Cardiac muscle cell (in vitro differentiated cells and primary cell): Measurements from ENCODE around the gene TRMT13. TPM values are rescaled to one million over a fixed set of nuclear protein-coding genes. Genes with fewer than 3 reads are reported as not detected.
A peak's percentile ranks its signal among the peaks of the same experiment; 100 is the strongest.

Source experiments
- DNase-seq, 2 donors: peaks; one replicate each; pipeline versions ENCODE4 v3.0.0 to v3.0.0-alpha.2; 2010 to 2017; ENCODE audit warnings: low read depth in 1 of 2, low spot score in 1 of 2
- H3K27ac ChIP-seq: fragments of 200-600 bp; sonication (generic); 2 replicates; pipeline ENCODE4 v1.5.1; 2016
- H3K27me3 ChIP-seq: fragments of 200-600 bp; sonication (generic); 2 replicates; pipeline ENCODE4 v1.6.0; 2016; ENCODE audit warnings: control low read depth
- H3K36me3 ChIP-seq: fragments of 200-600 bp; sonication (generic); 2 replicates; pipeline ENCODE4 v1.5.1; 2016; ENCODE audit warnings: control low read depth
- H3K4me1 ChIP-seq: fragments of 200-600 bp; sonication (generic); 2 replicates; pipeline ENCODE4 v1.8.1; 2017; ENCODE audit warnings: low read depth, mild to moderate bottlenecking, mixed run types
- H3K4me3 ChIP-seq: fragments of 200-600 bp; sonication (generic); 2 replicates; pipeline ENCODE4 v1.5.1; 2016; ENCODE audit warnings: mild to moderate bottlenecking
- H3K9me3 ChIP-seq: fragments of 200-600 bp; sonication (generic); 2 replicates; pipeline ENCODE4 v1.5.1; 2017; ENCODE audit warnings: low read depth, mild to moderate bottlenecking, control low read depth
- CTCF ChIP-seq: IDR thresholded peaks from 2 replicates; pipeline ENCODE4 v1.5.1; 2012; ENCODE audit warnings: low read depth, mild to moderate bottlenecking, low read length
- polyA plus RNA-seq: library from polyadenylated mRNA; unstranded; fragments of >200 nt; fragmentation: Nextera tagmentation; extraction: Ambion mirVana; gene quantifications from 2 replicates; pipeline ENCODE4 v1.2.1, GENCODE V29; 2016
- total RNA-seq: library from RNA; depleted of rRNA; stranded (reverse); fragments of >200 nt; gene quantifications from 2 replicates; pipeline ENCODE4 v1.2.3, GENCODE V29; 2016

Gene TRMT13, protein sequence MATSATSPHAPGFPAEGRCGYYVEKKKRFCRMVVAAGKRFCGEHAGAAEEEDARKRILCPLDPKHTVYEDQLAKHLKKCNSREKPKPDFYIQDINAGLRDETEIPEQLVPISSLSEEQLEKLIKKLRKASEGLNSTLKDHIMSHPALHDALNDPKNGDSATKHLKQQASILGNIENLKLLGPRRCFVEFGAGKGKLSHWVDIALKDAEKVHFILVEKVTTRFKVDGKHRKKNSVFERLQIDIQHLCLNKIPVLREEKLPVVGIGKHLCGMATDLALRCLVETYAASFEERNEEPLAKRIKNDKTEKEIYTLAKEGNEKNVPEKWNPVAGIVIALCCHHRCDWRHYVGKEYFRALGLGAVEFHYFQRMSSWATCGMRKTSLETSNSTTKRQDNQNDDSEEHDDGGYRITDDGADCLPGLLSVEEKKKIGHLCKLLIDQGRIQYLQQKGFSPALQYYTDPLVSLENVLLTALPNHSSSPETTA
- total RNA-seq (13.9 and 15.0 TPM in 2 replicates), polyA plus RNA-seq (15.8 and 25.2 TPM in 2 replicates)

DNA sequence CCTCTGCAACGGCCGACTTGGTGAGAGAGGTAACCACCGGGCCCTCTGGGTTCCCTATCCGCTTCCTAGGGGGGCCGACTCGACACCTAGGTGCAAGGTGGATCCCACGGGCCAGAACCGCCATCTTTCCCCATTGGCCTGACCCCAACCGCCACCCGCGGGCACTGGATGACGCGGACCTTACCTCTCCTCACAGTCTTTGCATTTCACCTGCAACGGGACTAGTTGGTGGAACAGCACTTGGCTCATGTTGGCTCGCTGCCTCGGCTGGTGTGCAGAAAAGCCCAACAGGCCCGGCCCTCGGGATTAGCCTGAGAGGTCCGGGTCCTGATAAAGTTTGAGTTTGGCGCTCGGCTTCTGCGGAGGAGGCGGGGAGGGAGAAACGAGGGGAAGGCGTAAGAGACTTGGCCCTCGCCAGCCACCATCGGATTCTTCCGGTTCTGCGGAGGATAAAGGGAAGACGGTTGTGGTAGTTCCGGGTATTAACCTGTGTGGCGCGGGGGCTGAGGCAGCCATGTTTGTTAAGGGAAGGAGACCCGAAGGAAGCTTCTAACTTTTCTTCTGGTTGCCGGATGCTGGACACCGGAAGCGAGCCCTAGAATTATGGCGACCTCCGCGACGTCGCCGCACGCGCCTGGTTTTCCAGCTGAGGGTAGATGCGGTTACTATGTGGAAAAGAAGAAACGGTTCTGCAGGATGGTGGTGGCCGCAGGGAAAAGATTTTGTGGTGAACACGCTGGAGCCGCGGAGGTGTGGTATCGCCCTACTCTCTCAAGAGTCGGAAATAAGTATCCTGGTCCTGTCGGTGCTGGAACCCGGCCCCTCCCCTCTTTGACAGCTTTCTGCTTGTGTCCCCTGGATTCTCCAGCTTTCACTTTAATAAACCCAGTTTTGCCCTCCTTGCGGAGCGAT, at the start of gene TRMT13, which contains the start of gene SASS6:
TRMT13 (plus strand) TSS at position 598 of the 912 bp plus-strand sequence; CDS start at position 604, 6 bp downstream.
SASS6 (minus strand) TSS at position 365 of the 912 bp plus-strand sequence; CDS start at position 249, 116 bp downstream.
- Histone ChIP-seq H3K9me3 (no peaks in the 10 kb centered on the region), H3K27ac (peak within 1 kb of the TSS; percentile 80), H3K36me3 (peaks cover 11% of the 10 kb centered on the region), H3K4me1 (peaks cover 8% of the 10 kb centered on the region), H3K4me3 (peak within 1 kb of the TSS; percentile 78), H3K27me3 (no peaks in the 10 kb centered on the region)
- DNase-seq = peak; percentile 98 to 99
- TF ChIP-seq CTCF = no peak

DNA sequence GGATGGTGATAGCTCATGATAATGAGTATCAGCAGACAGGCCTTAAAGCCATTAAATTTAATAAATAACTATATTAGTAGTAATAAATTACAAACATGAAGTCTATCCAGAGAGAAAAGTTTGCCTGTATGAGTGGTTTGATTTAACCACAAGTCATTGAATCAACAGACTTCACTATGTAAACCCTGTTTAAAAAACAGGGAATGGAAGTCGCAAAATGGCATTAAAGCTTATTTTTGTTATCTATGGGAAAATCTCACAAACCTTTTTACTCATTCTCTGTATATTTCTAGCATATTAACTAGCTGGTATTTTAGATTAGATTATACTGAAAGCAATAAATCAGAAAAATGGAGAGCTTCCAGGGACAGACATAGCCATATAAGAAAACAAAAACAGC, 45.6 kb upstream of the TRMT13 start:
- DNase-seq = no peak
- Histone ChIP-seq H3K4me1 (no peaks in the 10 kb centered on the region), H3K27ac (no peak overlapping the region), H3K9me3 (no peaks in the 10 kb centered on the region), H3K4me3 (no peak overlapping the region), H3K27me3 (no peaks in the 10 kb centered on the region), H3K36me3 (peaks cover 13% of the 10 kb centered on the region)
- no peak for TF ChIP-seq CTCF

- H3K36me3 ChIP-seq = peaks cover 3% of the 10 kb centered on the region
- no peaks in the 10 kb centered on the region for H3K9me3 ChIP-seq
- no peak for DNase-seq
- no peak overlapping the region for H3K27ac ChIP-seq
- no peaks in the 10 kb centered on the region for H3K4me1 ChIP-seq
- no peaks in the 10 kb centered on the region for H3K27me3 ChIP-seq
- TF ChIP-seq CTCF = no peak
- no peak overlapping the region for H3K4me3 ChIP-seq
These were observed 43.9 kb upstream of the TRMT13 start for GRCh38 chr1:100089082-100089481.

DNA sequence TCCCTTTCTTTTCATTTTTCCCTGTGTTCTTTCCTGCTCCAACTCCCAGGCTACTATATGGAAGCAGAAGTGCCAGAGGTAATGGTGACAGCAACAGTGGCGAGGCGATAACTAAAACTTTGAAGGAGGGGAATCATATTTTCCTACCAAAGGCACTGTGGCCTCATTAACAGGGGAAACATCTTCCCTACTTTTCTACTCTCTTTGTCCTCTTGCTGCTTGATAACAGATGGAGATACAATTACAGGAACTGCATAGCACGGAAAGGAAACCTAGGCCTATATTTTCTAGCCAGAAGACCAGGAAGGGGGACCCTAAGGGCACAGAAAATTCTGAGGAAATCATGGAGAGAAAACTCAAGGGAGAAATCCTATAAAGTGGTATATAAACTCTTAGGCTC, 42.5 kb upstream of the TRMT13 start:
- Histone ChIP-seq H3K9me3 (no peaks in the 10 kb centered on the region), H3K4me3 (no peak overlapping the region), H3K27me3 (no peaks in the 10 kb centered on the region), H3K36me3 (peaks cover 3% of the 10 kb centered on the region), H3K4me1 (no peaks in the 10 kb centered on the region), H3K27ac (no peak overlapping the region)
- DNase-seq = no peak
- no peak for TF ChIP-seq CTCF

DNA sequence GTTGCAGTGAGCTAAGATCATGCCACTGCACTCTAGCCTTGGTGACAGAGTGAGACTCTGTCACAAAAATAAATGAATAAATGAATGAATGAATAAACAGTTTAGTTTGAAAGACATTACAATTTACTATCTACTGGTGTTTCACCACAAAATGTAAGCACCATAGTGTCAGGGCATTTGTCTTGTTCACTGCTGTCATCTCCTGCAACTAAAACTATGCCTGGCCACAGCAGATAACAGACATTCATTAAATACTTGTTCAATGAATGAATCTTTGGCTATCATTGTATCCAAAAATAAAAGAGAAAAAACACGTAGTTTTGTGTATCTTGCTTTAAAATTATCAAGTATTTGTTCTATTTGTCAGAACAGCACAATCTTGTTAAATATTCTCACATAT, 32.8 kb upstream of the TRMT13 start:
- no peaks in the 10 kb centered on the region for H3K27me3 ChIP-seq
- no peaks in the 10 kb centered on the region for H3K9me3 ChIP-seq
- no peak overlapping the region for H3K4me3 ChIP-seq
- TF ChIP-seq CTCF = no peak
- no peaks in the 10 kb centered on the region for H3K4me1 ChIP-seq
- H3K36me3 ChIP-seq = peaks cover 11% of the 10 kb centered on the region
- no peak overlapping the region for H3K27ac ChIP-seq
- peak in 1 of 2 donors; percentile 79 for DNase-seq
